Stimulated activated CD8-positive, alpha-beta memory T cell treated with anti-CD3 and anti-CD28 coated beads, Interleukin-4, amount 100 ng/mL, for 24 hours (primary cell): ENCODE measurements around the gene ZNF358.

ENCODE experiments used
- DNase-seq: peaks from one replicate; pipeline ENCODE4 v3.0.0-alpha.2; 2020; ENCODE audit warnings: low read depth

The ZNF358 gene

DNA sequence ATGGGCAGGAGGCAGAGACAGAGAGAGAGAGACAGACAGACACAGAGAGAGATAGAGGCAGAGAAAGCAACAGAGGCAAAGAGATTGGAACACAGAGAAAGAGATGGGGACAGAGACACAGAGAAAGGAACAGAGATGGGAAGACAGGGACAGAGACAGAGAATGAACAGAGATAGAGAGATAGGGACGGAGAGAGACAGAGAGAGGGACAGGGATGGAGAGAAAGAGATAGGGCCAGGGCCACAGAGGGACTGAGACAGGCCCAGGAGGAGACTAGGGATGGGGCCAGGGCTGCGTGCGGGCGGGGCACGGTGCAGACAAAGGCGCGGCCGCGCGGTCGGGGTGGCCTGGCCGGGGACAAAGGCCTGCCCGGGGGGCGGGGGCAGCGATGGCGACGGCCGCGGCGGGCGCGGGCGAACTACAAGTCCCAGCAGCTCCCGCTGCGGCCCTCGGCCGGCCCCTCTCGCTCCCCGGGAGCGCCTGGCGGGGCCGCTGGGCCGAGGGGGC, at the start of gene ZNF358:
TSS of gene ZNF358 (plus strand) at position 459 of the 507 bp plus-strand sequence. CDS start 3,140 bp downstream, outside the sequence.
- DNase-seq, result peak; percentile 39

DNA sequence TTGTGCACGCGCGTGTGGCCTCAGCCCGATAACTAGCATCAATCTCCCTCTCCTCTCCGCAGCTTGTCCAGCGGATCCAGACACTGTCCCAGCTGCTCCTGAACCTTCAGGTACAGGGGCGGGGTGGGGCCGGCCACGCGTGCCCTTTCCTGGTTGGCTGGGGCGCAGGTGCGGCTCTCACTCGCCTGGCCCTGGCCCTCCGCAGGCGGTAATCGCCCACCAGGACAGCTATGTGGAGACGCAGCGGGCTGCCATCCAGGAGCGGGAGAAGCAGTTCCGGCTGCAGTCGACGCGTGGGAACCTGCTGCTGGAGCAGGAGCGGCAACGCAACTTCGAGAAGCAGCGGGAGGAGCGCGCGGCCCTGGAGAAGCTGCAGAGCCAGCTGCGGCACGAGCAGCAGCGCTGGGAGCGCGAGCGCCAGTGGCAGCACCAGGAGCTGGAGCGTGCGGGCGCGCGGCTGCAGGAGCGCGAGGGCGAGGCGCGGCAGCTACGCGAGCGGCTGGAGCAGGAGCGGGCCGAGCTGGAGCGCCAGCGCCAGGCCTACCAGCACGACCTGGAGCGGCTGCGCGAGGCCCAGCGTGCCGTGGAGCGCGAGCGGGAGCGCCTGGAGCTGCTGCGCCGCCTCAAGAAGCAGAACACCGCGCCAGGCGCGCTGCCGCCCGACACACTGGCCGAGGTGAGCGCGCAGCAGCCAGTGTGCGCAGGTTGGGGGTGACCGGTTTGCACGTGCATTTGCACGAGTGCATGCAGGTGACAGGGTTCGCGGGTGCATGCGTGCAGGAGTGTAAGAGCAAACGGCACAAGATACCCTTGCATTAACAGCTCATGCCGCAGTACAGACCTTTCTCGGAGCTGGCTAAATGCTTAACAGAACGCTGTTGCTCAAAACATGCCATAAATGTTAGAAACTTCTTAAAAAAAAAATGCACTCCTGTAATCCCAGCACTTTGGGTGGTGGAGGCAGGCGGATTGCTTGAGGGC, 48.6 kb upstream of the ZNF358 start:
- no peak for DNase-seq

DNA sequence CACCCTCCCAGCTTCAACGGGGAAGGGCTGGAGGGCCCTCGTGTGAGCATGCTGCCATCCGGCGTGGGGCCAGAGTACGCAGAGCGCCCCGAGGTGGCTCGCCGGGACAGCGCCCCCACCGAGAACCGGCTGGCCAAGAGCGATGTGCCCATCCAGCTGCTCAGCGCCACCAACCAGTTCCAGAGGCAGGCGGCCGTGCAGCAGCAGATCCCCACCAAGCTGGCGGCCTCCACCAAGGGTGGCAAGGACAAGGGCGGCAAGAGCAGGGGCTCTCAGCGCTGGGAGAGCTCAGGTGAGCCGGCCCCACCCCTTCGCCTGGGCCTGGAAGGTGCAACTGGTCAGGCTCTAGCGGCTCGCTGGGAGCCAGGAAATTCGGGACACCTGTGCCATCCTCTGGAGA, 47.1 kb upstream of the ZNF358 start:
- no peak for DNase-seq

DNA sequence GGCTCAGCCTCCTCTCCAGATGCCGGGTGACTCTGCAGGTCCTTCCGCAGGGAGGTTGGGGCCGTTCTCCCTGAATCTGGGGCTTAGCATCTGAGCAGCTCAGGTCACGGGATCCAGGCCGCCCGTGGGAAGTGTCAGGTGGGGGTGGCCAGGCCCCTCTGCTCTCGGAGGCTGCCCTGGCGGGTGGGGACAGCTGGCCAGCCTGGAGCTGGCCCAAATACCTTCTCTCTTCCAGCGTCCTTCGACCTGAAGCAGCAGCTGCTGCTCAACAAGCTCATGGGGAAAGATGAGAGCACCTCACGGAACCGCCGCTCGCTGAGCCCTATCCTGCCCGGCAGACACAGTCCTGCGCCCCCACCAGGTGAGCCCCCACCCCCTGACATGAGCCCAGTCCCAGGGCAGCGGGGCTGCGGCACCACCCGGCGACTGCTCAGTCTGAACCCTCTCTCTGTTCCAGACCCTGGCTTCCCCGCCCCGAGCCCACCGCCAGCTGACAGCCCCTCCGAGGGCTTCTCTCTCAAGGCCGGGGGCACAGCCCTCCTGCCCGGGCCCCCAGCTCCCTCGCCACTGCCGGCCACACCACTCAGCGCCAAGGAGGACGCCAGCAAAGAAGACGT, 46.1 kb upstream of the ZNF358 start:
- no peak for DNase-seq

DNA sequence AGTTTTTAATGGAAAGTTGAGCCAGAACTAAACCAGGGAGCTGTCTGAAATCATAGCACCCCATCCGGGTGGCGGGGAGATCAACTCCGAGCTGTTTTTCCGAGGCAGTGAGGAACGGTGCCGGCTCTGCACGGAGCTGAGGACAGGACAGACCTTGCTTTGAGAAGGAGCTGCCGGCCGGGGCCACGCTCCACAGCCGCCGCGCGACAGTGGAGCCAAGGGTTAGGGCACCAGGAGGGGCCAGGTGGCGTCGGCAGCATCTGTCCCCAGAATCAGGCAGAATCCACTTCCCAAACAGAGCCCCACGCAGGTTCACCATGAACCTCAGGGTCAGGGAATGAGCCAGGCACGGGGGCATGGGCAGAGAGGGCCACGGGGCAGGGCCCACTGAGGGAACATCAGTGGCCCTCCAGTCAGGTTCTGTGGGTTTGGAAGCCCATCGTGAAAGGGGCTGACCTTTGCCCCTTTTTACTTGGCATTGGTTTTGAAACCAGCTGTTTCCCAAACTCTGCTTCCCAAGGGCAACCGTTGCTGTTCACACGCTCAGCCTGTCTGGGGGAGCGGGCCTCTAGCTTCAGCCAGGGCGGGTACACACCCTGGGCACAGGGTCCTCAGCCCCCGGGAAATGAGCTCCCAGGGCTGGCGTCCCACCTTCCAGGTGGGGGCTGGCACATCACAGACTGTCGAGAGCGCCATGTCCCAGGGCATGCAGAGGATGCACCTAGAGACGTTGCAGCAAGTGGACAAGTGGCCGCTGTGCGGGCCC, 45.2 kb upstream of the ZNF358 start:
- DNase-seq, result no peak

DNA sequence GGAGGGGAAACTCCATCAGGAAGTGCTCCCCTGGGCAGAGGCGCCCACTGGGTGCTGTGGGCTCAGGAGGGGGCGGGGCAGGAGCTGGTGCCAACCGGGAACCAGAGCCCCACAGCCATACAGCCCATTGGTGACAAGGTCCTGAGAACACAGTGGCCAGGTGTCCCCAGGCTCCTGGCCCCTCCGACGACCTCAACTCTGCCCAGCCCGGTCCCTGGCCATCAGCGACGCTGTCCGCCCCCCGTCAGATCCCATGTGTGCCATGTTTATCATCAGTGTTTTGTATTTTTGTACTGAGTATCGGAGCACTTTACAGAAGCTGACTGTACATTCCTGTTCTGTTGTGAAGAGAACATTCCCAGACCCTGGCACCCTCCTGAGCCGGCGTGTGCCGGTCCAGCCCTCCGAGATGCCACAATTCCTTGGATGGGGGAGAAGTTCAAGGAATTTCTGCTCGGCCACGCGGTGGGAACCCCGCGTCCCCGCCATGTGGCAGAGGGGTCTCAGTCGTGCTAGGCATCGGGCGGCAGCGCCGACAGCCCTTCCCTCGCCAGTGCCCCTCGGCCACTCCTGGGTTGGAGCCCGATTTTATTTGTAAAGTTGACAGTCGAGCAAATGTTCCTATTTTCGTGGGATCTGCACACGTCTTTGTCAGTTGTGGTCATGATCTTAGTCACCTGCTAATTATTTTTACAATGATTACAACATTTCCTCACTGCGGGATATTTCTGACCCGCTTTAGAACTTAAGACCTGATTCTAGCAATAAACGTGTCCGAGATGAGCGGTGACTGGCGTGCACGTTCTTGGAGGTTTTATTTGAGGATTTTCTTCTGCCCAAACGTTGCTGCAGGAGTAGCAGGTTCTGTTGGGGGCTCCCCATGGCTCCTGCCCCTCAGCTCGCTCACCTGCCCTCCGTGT, 43.9 kb upstream of the ZNF358 start:
- no peak for DNase-seq

DNA sequence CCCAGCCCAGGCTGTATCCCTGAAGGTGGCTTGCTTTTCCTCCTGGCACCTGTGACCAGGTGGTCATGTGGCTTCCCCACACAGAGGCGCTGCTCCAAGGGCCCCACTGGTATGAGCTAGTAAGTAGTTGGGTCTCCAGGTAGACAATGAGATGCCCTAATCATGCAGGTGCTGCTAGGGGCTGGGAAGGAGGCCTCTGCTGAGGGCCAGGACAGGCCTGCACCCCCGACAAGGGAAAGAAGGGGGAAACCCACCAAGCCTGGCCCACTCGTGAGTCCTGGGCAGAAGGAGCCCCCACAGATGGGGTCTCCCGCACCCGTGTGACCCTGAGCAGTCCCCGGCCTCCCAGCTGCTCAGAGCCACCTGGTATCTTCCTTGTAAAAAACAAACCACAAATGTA, 40.2 kb upstream of the ZNF358 start:
- no peak for DNase-seq

DNA sequence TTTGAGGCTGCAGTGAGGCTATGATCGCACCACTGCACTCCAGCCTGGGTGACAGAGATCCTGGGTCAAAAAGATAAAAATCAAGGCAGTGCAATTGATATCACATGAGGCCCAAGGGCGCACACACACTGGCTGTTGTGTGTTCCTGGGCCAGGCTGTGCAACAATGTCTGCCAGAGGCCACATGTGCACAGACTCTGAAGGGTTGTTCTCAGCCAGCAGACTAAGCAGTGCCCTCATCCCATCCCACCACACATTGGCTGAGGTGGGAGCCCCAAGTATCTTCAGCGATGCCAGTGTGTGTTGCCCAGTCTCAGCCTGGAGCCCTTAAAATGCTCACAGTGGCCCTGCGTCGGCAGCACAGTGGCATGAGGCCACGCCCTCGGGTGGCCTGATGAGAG, 39.7 kb upstream of the ZNF358 start:
- no peak for DNase-seq

DNA sequence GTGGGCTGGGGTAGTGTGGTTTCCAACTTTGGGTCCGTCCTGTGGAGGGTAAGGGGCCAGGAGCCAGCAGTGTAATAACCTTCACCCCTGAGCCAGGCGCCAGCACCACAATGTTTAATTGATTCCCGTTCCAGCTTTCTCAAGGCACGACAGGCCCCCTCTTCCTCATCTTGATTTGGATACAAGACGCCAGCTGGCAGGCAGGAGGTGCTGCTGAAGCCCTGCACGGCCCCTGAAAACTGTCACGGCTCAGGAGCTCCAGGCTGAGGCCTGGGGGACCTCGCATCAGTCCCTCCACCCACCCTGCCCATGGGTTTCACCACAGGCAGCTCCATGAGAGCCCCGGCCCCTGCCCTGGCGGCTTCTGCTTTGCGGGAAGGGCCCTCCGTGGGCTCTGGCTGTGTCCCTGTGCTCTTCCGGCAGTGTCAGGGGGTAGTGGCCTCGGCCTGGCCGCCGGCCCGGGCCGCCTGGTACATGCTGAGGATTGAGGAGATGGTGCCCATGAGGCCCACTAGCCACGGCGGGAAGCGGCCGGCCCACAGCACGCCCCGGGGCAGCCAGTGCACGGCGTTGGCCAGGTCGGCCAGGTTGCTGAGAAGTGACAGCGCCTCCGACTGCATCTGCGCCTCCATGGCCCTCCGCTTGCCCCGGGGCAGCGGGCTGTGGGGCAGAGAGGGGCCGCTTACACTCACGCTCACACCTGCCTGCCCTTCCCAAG, 39.0 kb upstream of the ZNF358 start:
- DNase-seq, result no peak

DNA sequence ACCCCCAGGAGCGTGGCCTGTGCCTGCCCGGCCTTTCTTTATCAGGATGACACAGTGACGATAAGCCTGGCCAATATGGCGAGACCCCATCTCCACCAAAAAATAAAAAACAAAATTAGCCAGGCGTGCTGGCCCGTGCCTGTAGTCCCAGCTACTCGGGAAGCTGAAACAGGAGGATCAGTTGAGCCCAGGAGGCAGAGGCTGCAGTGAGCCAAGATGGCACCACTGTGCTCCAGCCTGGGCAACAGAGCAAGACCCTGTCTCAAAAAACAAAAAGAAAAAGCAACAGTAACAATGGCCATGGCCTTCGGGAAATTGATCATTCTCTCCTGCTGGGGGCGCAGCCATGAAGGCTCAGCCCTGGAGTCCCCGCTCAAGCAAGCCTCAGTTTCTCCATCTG, 38.1 kb upstream of the ZNF358 start:
- DNase-seq, result no peak

DNA sequence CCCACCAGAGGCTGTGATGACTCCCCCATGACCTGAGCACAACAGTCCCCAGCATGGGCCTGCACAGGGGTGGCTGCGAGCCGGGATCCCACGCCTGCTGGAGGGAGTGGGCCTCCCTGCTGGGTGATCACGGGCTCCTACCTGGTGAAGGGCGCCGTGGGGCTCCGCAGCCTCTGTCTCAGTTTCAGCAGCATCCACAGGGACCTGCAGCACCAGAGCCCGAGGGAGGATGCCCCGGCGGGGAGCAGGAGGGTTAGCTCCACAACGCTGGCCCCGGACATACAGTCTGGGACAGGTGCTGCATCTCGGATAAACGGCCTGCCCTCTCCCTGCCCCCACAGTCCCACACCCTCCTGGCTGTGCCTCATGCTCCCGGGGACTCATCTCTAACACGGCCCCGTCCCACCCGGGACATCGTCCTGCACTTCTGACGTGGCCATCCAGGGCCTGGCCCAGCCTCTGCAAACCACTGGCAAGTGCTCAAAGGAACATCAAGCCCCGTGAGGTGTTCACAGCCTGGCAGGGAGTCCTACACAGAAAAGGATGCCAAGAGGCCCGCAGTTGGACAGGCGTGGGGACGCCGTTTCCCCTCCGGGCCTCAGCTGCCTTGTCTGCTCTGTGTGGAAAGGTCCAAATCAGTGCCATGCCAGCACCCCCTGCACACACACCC, 37.6 kb upstream of the ZNF358 start:
- DNase-seq, result no peak

DNA sequence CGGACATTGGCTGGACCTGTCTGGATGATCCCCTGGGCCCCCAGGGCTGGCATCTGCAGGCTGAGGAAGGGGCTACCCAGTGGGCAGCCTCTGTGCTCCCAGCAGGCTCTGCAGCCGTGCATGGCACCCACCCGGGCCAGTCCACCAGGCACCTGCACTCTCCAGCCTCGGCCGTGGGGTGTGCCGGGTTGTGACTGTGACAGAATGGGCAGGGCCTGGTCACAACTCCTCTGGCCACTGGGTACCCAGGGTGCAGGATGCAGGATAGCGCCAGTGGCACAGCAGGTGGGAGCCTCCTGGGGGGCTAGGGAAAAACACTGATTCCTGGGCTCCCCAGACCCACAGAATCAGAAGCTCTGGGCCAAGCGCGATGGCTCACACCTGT, 37.1 kb upstream of the ZNF358 start:
- DNase-seq, result no peak

DNA sequence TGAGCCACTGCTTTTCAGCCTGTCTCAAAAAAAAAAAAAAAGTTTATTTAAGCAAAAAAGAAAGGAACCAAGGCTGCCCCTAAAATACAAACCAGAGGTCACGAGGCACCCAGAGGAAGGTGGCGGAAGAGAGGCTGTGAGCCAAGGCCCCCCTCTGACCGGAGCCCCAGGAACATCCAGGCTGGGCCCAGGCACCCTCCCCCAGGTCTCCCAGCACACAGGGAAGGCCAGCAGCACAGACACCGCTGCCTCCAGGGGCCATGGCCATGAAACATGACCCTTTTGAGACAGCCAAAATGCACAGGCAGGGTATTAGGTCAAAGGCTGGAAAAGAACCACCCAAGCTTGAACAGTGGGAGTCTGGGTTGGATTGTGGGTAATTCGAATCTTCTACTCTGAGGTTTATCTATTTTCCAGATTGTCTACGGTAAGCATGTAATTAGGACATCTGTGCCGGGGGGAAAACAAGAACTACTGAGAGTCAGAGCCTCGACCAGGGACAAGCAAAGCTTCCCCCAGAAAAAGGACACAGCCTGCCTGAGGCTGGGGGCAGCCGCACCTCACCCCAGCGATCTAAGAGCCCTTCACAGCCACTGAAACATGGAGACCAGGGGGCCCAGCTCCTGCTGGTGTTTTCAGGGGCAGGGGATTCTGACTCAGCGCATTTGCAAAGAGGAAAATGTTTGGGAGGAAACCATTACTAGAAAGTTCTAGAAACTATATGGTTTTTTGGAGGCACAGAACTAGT, 35.5 kb upstream of the ZNF358 start:
- DNase-seq, result no peak

DNA sequence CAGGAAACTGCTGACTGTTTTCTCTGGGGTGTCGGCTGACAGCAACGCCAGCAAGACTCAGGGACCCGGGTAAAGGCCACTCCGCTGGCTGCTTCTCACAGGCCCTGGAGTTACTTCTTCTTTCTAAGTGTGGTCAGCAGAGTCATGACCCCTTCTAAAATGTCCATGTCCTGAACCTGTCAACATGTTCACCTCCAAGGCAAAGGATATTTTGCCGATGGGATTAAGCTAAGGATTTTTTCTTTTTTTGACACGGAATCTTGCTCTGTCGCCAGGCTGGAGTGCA, 35.0 kb upstream of the ZNF358 start:
- no peak for DNase-seq

DNA sequence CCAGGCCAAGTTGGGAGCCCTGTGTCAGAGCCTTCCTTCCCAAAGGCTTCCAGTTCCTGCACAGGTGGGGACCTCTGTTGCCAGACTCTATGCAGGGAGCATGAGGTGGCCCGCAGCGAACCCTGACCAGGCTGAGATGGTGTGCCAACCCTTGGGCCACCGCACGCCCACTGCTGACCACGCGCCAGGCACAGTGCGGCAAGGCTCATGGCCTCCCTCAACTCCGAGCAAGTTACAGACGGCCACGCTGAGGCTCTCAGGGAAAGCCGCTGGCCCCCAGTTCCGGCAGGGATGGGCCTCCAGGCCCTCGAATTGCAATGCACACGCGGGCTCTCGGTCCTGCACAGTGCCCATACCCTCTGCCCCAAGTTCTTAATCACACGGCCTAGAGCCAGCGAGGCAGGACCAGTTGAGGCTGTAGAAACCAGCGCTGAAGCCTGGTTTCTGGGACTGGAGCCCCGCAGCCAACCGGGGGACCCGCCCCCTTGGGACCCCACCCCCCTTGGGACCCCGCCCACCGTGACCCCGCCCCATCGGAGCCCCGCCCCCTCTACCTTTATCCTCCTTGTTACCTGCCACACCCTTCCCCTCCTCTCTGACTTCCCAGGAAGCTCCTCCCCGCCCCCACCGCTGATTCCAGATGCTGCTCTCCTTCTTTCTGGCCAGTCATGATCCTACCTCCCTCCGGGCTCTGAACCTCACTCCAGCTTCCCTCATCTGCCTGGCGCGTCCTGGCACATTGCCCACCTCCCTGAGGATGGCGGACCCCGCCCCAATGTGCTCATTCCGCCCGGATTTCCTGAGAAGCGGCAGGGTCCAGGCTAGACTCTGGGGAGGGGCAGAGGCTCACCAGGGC, 33.1 kb upstream of the ZNF358 start:
- DNase-seq, result no peak

DNA sequence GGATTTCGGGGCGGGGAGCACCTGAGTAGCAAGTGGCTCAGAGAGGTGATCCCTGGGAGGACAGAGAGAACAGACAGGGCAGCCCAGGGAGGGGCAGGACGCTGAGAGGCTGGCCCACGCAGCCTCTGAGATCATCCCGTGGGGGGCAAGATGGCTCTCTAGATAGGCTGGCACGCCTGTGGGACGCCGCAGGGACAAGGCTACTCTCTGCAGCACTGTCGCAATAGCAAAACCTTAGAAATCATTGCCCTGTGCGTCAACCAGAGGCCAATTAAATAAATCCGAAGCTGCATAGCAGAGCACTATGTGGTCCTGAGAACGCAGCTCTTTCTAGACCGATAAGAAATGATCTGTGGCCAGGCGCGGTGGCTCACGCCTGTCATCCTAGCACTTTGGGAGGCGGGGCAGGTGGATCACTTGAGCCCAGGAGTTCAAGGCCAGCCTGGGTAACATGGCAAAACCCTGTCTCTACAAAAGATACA, 32.1 kb upstream of the ZNF358 start:
- no peak for DNase-seq

DNA sequence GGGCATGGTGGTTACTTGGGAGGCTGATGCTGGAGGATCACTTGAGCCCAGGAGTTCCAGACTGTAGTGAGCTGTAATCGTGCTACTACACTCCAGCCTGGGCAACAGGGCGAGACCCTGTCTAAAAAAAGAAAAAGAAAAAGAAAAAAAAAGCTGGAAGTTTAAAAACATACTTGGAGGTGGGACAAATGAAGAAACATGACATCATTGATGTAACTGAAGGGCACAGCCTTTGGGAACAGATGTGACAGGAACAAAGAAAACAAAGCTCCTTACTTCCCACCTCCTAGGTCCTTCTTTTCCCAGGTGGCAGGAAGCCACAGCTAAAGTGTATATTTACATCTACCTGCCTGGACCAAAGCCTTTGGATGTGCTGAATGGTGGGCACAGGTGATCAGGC, 29.0 kb upstream of the ZNF358 start:
- no peak for DNase-seq

DNA sequence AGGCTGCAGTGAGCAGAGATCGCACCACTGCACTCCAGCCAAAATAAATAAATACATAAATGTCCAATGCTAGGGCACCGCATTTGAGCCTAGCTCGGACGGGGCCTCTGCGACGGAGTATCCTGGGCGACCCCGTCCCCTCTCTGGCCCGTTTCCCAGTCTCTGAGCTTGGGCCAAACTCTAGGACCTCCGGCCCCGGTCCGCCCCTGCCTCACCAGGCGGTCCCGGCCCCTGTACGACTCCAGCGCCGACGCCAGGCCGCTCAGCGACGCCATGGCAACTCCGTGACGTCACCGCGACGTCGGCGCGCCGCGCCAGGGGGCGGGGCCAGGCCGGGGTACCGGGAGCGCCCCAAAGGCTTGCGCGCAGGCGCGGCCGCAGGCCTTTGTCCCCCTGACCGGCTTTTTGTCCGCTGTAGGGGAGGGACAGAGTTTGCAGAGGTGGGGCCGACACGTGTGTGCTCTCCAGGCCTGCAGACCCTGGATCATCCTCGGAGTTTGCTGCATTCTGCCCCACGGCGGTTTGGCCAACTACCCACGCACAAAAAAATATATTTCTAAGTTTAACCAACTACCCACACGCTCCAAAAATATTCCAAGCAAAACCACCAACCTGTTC, 27.1 kb upstream of the ZNF358 start, which contains the start of gene PEX11G:
TSS of gene PEX11G (minus strand) at position 300 of the 618 bp plus-strand sequence. CDS start at position 275, 25 bp downstream.
- DNase-seq, result peak; percentile 86
